Measurements from ENCODE around the gene RNF14. TPM values are rescaled to one million over a fixed set of nuclear protein-coding genes. Genes with fewer than 3 reads are reported as not detected.

Gene RNF14
- total and polyA plus RNA-seq, 9 of the 15 experiments (the other 6 are each of a cell fraction or from before 2014, with no cell fraction given), result 36.3 to 140 (median 75.1) TPM

DNA sequence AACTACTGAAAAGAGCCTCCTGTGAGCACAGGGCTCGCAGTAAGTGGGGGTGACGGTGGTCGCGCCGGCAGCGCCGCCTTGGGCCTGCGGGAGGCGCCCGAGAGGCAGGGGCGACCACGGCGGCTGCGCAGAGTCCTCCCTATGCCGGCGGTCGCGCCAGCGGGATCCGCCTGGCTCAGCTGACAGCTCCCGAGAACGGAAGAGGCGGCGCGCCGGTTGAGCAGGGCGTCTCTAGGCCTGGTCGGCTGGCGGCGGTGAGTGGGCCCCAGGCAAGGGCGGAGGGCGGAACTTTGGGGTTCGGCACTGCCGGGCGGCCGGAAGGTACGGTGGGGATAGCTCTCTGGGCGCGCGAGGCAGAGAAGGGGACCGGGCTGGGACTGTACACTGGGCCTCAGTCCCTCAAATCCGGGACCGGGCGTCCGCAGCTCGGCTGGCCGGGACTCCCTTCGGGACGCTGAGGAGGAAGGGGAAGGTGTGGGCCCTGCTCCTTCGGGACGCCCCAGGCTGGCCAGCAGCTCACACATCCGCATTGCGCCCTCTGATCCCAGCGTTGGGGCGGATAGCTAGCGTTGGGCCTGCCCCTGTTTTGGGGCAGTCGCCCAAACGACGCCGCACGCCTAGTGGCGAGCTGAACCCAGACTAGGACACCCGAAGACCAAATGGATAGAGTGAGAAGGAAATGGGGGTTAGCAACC lies at the start of gene RNF14 (continued):
- TF ChIP-seq, protein P1, sequence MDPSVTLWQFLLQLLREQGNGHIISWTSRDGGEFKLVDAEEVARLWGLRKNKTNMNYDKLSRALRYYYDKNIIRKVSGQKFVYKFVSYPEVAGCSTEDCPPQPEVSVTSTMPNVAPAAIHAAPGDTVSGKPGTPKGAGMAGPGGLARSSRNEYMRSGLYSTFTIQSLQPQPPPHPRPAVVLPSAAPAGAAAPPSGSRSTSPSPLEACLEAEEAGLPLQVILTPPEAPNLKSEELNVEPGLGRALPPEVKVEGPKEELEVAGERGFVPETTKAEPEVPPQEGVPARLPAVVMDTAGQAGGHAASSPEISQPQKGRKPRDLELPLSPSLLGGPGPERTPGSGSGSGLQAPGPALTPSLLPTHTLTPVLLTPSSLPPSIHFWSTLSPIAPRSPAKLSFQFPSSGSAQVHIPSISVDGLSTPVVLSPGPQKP (CRISPR knock-in tag; IDR thresholded peaks at IDR 0.05), result no peak
- TF ChIP-seq FOXA3 (CRISPR knock-in tag; conservative IDR thresholded peaks at IDR 0.05 in 1 of 2, IDR thresholded peaks at IDR 0.05 in 1 of 2) (peak in 1 of 2 experiments; percentile 61; a peak in 1 of 4 replicates), MEIS2 (IDR thresholded peaks at IDR 0.05; ENCODE audit: partially characterized antibody) (peak; percentile 86), ZSCAN29 (IDR thresholded peaks at IDR 0.05) (0 out of 2 replicates have a peak, but pooled peaks have one; percentile 29), TGIF2 (CRISPR knock-in tag; IDR thresholded peaks at IDR 0.05) (peak; percentile 94), ZNF696 (CRISPR knock-in tag; conservative IDR thresholded peaks at IDR 0.05) (no peak), SNRNP70 (optimal IDR thresholded peaks at IDR 0.05; ENCODE audit: low read depth, low read length) (no peak), TCF7L2 (IDR thresholded peaks at IDR 0.05; ENCODE audit: low read depth, low read length) (no peak), MYC (IDR thresholded peaks at IDR 0.05; ENCODE audit: low read depth, low read length) (peak; percentile 66), MYC (CRISPR knock-in tag; IDR thresholded peaks at IDR 0.05; ENCODE audit: borderline replicate concordance, low read depth) (peak; percentile 81; the same call in 1 of the 2 replicates), FOXJ3 (CRISPR knock-in tag; IDR thresholded peaks at IDR 0.05) (no peak), ZNF830 (CRISPR knock-in tag; IDR thresholded peaks at IDR 0.05) (no peak), ZNF41 (CRISPR knock-in tag; conservative IDR thresholded peaks at IDR 0.05) (no peak), CSDE1 (IDR thresholded peaks at IDR 0.05) (no peak; a peak in 1 of 4 replicates), CHD2 (IDR thresholded peaks at IDR 0.05; ENCODE audit: low read depth, low read length) (no peak), KAT8 (IDR thresholded peaks at IDR 0.05; ENCODE audit: low read depth) (no peak), ZNF384 (IDR thresholded peaks at IDR 0.05; ENCODE audit: low read depth, low read length) (no peak; the same call in 1 of the 2 replicates), MAFF (IDR thresholded peaks at IDR 0.05; ENCODE audit: low read length) (no peak), ELF4 (CRISPR knock-in tag; IDR thresholded peaks at IDR 0.05) (peak; percentile 65; the same call in 1 of the 2 replicates)
- TF ChIP-seq, protein P2, sequence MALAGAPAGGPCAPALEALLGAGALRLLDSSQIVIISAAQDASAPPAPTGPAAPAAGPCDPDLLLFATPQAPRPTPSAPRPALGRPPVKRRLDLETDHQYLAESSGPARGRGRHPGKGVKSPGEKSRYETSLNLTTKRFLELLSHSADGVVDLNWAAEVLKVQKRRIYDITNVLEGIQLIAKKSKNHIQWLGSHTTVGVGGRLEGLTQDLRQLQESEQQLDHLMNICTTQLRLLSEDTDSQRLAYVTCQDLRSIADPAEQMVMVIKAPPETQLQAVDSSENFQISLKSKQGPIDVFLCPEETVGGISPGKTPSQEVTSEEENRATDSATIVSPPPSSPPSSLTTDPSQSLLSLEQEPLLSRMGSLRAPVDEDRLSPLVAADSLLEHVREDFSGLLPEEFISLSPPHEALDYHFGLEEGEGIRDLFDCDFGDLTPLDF (CRISPR knock-in tag; IDR thresholded peaks at IDR 0.05), result peak; percentile 87; the same call in 1 of the 2 replicates
- TF ChIP-seq, protein P3, sequence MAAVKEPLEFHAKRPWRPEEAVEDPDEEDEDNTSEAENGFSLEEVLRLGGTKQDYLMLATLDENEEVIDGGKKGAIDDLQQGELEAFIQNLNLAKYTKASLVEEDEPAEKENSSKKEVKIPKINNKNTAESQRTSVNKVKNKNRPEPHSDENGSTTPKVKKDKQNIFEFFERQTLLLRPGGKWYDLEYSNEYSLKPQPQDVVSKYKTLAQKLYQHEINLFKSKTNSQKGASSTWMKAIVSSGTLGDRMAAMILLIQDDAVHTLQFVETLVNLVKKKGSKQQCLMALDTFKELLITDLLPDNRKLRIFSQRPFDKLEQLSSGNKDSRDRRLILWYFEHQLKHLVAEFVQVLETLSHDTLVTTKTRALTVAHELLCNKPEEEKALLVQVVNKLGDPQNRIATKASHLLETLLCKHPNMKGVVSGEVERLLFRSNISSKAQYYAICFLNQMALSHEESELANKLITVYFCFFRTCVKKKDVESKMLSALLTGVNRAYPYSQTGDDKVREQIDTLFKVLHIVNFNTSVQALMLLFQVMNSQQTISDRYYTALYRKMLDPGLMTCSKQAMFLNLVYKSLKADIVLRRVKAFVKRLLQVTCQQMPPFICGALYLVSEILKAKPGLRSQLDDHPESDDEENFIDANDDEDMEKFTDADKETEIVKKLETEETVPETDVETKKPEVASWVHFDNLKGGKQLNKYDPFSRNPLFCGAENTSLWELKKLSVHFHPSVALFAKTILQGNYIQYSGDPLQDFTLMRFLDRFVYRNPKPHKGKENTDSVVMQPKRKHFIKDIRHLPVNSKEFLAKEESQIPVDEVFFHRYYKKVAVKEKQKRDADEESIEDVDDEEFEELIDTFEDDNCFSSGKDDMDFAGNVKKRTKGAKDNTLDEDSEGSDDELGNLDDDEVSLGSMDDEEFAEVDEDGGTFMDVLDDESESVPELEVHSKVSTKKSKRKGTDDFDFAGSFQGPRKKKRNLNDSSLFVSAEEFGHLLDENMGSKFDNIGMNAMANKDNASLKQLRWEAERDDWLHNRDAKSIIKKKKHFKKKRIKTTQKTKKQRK (IDR thresholded peaks at IDR 0.05; ENCODE audit: borderline replicate concordance, low read depth, low read length), result no peak
- TF ChIP-seq, protein P4, sequence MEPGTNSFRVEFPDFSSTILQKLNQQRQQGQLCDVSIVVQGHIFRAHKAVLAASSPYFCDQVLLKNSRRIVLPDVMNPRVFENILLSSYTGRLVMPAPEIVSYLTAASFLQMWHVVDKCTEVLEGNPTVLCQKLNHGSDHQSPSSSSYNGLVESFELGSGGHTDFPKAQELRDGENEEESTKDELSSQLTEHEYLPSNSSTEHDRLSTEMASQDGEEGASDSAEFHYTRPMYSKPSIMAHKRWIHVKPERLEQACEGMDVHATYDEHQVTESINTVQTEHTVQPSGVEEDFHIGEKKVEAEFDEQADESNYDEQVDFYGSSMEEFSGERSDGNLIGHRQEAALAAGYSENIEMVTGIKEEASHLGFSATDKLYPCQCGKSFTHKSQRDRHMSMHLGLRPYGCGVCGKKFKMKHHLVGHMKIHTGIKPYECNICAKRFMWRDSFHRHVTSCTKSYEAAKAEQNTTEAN (CRISPR knock-in tag; IDR thresholded peaks at IDR 0.05), result 0 out of 2 replicates have a peak, but pooled peaks have one; percentile 27

Measured in K562 (cell line).